ENCODE data around the gene NAXE.
A peak's percentile ranks its signal among the peaks of the same experiment; 100 is the strongest.

NAXE gene

GRCh38 chr1:156578055-156578454 lies 13.5 kb upstream of the NAXE start:
- peak overlapping the region; percentile 65 for H3K27ac ChIP-seq
- peak; percentile 78 for DNase-seq
- TF ChIP-seq CTCF (IDR thresholded peaks at IDR 0.05; ENCODE audit: low read depth, low read length): no peak
- no peak overlapping the region for H3K4me3 ChIP-seq (ENCODE audit: low read depth, low read length)
- H3K27me3 ChIP-seq (ENCODE audit: insufficient read depth, low read depth, severe bottlenecking): no peaks in the 10 kb centered on the region
- H3K9me3 ChIP-seq (ENCODE audit: severe bottlenecking): no peaks in the 10 kb centered on the region
- H3K36me3 ChIP-seq: no peaks in the 10 kb centered on the region

GRCh38 chr1:156579472-156579871 lies 12.1 kb upstream of the NAXE start, which contains the start of gene TTC24:
TSS of gene TTC24 (plus strand) at chr1:156579723. CDS start at chr1:156581365, 1,642 bp downstream.
- H3K9me3 ChIP-seq (ENCODE audit: severe bottlenecking): no peaks in the 10 kb centered on the region
- DNase-seq: peak; percentile 80
- no peaks in the 10 kb centered on the region for H3K36me3 ChIP-seq
- H3K4me3 ChIP-seq (ENCODE audit: low read depth, low read length): no peak within 1 kb of the TSS
- H3K27ac ChIP-seq: peak within 1 kb of the TSS; percentile 46
- no peaks in the 10 kb centered on the region for H3K27me3 ChIP-seq (ENCODE audit: insufficient read depth, low read depth, severe bottlenecking)
- TF ChIP-seq CTCF (IDR thresholded peaks at IDR 0.05; ENCODE audit: low read depth, low read length): no peak

- Histone ChIP-seq H3K27ac (no peak overlapping the region), H3K27me3 (ENCODE audit: insufficient read depth, low read depth, severe bottlenecking) (no peaks in the 10 kb centered on the region), H3K4me3 (ENCODE audit: low read depth, low read length) (no peak overlapping the region), H3K36me3 (no peaks in the 10 kb centered on the region), H3K9me3 (ENCODE audit: severe bottlenecking) (no peaks in the 10 kb centered on the region)
- no peak for DNase-seq
- TF ChIP-seq CTCF (IDR thresholded peaks at IDR 0.05; ENCODE audit: low read depth, low read length): no peak
These were observed 9.8 kb upstream of the NAXE start for GRCh38 chr1:156581661-156582387.

GRCh38 chr1:156582388-156583017 lies 9.1 kb upstream of the NAXE start:
- Histone ChIP-seq H3K4me3 (ENCODE audit: low read depth, low read length) (no peak overlapping the region), H3K36me3 (no peaks in the 10 kb centered on the region), H3K9me3 (ENCODE audit: severe bottlenecking) (no peaks in the 10 kb centered on the region), H3K27ac (no peak overlapping the region), H3K27me3 (ENCODE audit: insufficient read depth, low read depth, severe bottlenecking) (no peaks in the 10 kb centered on the region)
- DNase-seq: no peak
- no peak for TF ChIP-seq CTCF (IDR thresholded peaks at IDR 0.05; ENCODE audit: low read depth, low read length)

- H3K36me3 ChIP-seq: no peaks in the 10 kb centered on the region
- peak; percentile 90 for DNase-seq
- no peak overlapping the region for H3K4me3 ChIP-seq (ENCODE audit: low read depth, low read length)
- H3K27me3 ChIP-seq (ENCODE audit: insufficient read depth, low read depth, severe bottlenecking): no peaks in the 10 kb centered on the region
- TF ChIP-seq CTCF (IDR thresholded peaks at IDR 0.05; ENCODE audit: low read depth, low read length): peak; percentile 97
- peak overlapping the region; percentile 51 for H3K27ac ChIP-seq
- no peaks in the 10 kb centered on the region for H3K9me3 ChIP-seq (ENCODE audit: severe bottlenecking)
These were observed 7.6 kb upstream of the NAXE start for GRCh38 chr1:156583821-156584622.
